ENCODE measurements around the gene ATIC.
"Not testable (repeated sequence)": the region's sequence is repeated elsewhere in the genome, so short reads cannot be mapped to it uniquely, and the experiment has no call there.

Gene ATIC

DNA sequence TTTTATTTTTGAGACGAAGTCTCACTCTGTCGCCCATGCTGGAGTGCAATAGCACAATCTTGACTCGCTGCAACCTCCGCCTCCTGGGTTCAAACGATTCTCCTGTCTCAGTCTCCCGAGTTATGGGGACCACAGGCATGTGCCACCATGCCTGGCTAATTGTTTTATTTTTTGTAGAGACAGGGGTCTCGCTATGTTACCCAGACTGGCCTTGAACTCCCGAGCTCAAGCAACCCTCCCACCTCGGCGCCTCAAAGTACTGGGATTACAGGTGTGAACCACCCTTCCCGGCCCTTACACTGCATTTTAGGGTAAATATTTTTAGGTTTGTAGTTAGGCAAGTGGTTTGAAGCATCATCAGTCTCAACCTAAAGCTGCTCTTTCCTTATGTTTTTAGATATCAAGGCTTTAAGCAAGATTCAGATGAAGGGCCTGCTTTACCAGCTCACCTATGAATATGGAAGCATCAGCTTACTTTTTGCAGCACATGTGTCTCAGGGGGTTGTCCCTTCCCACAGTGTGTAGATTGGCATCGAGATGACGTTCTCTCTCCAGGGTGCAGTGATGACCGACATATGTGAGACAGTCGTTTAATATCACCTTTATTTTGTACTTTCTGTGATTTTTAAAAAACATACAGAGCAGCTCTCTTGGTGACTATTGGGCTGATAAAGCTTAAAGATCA is 47.2 kb downstream of the ATIC start:
- H3K4me3 ChIP-seq (ENCODE audit: low read length), result no peak overlapping the region
- TF ChIP-seq CTCF (conservative IDR thresholded peaks at IDR 0.05; ENCODE audit: low read depth, low read length), result no peak
- no peak for DNase-seq (ENCODE audit: low read depth)

GRCh38 chr2:215359576-215359922 is 47.7 kb downstream of the ATIC start:
- H3K4me3 ChIP-seq (ENCODE audit: low read length), result no peak overlapping the region
- no peak for DNase-seq (ENCODE audit: low read depth)
- no peak for TF ChIP-seq CTCF (conservative IDR thresholded peaks at IDR 0.05; ENCODE audit: low read depth, low read length)

DNA sequence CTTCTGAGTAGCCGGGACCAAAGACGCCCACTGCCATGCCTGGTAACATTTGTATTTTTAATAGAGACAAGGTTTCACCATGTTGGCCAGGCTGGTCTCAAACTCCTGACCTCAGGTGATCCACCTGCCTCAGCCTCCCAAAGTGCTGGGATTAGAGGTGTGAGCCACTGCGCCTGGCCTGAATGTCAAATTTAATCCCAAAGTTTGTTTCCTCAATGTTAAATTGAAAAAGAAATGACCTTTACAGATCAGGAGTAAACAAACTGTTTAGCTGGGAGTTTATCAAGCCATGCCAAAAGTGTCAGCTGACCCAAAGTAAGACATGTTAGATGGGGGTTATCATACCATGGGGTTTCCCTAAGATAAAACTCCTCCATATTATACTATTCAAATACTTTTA is 48.2 kb downstream of the ATIC start:
- not testable (repeated sequence) for H3K4me3 ChIP-seq (ENCODE audit: low read length); DNase-seq (ENCODE audit: low read depth)

- no peak for TF ChIP-seq CTCF (conservative IDR thresholded peaks at IDR 0.05; ENCODE audit: low read depth, low read length)
- no peak for DNase-seq (ENCODE audit: low read depth)
- no peak overlapping the region for H3K4me3 ChIP-seq (ENCODE audit: low read length)
These were observed 48.7 kb downstream of the ATIC start for GRCh38 chr2:215360596-215360995.

DNA sequence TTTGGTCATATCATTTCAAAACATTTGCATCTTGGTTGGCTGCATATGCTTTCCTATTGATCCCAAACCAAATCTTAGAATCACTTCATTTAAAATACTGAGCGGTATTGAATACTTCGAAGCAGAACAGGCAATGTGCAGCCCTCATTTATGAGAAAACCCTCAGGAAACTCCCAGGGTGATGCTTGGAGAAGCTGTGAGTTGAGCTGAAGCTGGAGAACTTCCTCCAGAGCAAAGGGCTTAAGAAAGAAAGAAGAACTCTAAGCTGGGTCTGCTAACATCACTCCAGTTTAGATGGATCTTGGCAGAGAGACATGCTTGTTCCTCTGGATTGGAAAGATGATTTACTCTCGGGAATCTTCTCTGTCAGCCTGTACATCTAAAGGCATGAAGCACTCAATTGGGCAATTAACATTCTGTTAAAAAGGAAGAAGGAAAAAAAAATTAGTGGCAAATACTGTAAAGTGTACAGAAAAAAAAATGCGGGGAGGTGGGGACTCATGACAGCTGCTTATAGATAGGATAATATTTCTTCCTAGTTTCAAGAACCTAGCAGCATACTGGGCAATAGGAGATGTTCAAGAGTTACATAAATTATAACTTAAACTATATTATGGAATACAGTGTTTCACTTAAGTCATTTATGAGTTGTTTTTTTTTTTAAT is 49.5 kb downstream of the ATIC start:
- no peak overlapping the region for H3K4me3 ChIP-seq (ENCODE audit: low read length)
- TF ChIP-seq CTCF (conservative IDR thresholded peaks at IDR 0.05; ENCODE audit: low read depth, low read length), result no peak
- DNase-seq (ENCODE audit: low read depth), result no peak

GRCh38 chr2:215361876-215362561 is 50.2 kb downstream of the ATIC start:
- DNase-seq (ENCODE audit: low read depth), result no peak
- no peak overlapping the region for H3K4me3 ChIP-seq (ENCODE audit: low read length)
- no peak for TF ChIP-seq CTCF (conservative IDR thresholded peaks at IDR 0.05; ENCODE audit: low read depth, low read length)

DNA sequence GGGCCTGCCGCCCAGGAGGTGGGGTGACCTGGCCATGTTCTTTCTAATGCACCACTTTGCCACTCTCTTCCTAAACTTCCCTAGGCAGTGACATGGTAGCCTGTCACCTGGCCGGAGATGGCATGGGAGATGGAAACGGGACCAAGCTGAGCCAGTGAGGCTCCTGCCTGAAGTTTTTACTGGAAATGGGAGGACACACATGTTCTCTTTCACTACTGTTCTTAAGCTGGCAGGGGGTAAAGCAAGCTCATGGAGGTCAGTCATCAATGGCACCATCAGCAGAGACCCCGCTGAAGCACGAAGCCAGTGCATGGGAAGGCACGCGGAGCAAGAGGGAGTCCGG is 50.7 kb downstream of the ATIC start:
- no peak for DNase-seq (ENCODE audit: low read depth)
- TF ChIP-seq CTCF (conservative IDR thresholded peaks at IDR 0.05; ENCODE audit: low read depth, low read length), result no peak
- H3K4me3 ChIP-seq (ENCODE audit: low read length), result no peak overlapping the region
